PC-9 (cell line): Measurements from ENCODE around the gene DEXI. TPM values are rescaled to one million over a fixed set of nuclear protein-coding genes. Genes with fewer than 3 reads are reported as not detected.

Experiments used
- BruUV-seq: library from RNA; stranded (reverse); fragments of 400-500 nt; replicated peaks from 2 replicates; lab custom pipeline; 2021; lab: Mats Ljungman, UMichigan
- CTCF ChIA-PET: fragments of 300-600 bp; sonication (Branson Sonifier 250); formaldehyde crosslinking; loops from one replicate; lab custom pipeline; 2022; ENCODE audit warnings: antibody characterized with exemption; lab: Charles Lee
- POLR2A ChIA-PET: fragments of 300-600 bp; sonication (Branson Sonifier 250); formaldehyde crosslinking; loops from one replicate; lab custom pipeline; 2022; ENCODE audit warnings: antibody characterized with exemption; ENCODE audit not compliant: unreplicated experiment; lab: Charles Lee
- DNase-seq, 2 experiments: peaks; one replicate each; pipeline versions ENCODE4 v3.0.0 to v3.0.0-alpha.2; 2015 to 2022; ENCODE audit warnings: mixed read lengths in 1 of 2
- H2AFZ ChIP-seq: fragments of 200-600 bp; sonication (generic); 2 replicates; pipeline ENCODE4 v1.8.1; 2017; ENCODE audit warnings: antibody characterized with exemption
- H3F3A ChIP-seq: fragments of 200-600 bp; sonication (generic); 2 replicates; pipeline ENCODE4 v1.8.1; 2017; ENCODE audit warnings: antibody characterized with exemption, mild to moderate bottlenecking, low read depth; ENCODE audit not compliant: insufficient read depth
- H3K27ac ChIP-seq: fragments of 200-600 bp; sonication (generic); 2 replicates; pipeline ENCODE4 v1.6.1; 2016; ENCODE audit warnings: mixed run types
- H3K27me3 ChIP-seq: fragments of 200-600 bp; sonication (generic); 2 replicates; pipeline ENCODE4 v1.6.1; 2016; ENCODE audit warnings: low read depth, mixed run types; ENCODE audit not compliant: insufficient read depth
- H3K36me3 ChIP-seq: fragments of 200-600 bp; sonication (generic); 2 replicates; pipeline ENCODE4 v1.6.1; 2016; ENCODE audit warnings: low read depth, mixed run types
- H3K4me1 ChIP-seq: fragments of 200-600 bp; sonication (generic); replicated peaks from 2 replicates; pipeline ENCODE4 v1.6.1; 2016; ENCODE audit warnings: mixed run types; ENCODE audit not compliant: insufficient read depth
- H3K4me2 ChIP-seq: fragments of 200-600 bp; sonication (generic); 2 replicates; pipeline ENCODE4 v1.6.1; 2017; ENCODE audit warnings: mixed run types
- H3K4me3 ChIP-seq: fragments of 200-600 bp; sonication (generic); 2 replicates; pipeline ENCODE4 v1.6.1; 2016; ENCODE audit warnings: mixed run types
- H3K79me2 ChIP-seq: fragments of 200-600 bp; sonication (generic); 2 replicates; pipeline ENCODE4 v1.6.1; 2017; ENCODE audit warnings: low read depth, mixed run types
- H3K9me2 ChIP-seq: fragments of 200-600 bp; sonication (generic); 2 replicates; pipeline ENCODE4 v1.8.1; 2017; ENCODE audit warnings: mild to moderate bottlenecking; ENCODE audit not compliant: insufficient read depth
- H3K9me3 ChIP-seq: fragments of 200-600 bp; sonication (generic); 2 replicates; pipeline ENCODE4 v1.8.1; 2016; ENCODE audit warnings: low read depth; ENCODE audit not compliant: insufficient read depth
- H4K20me1 ChIP-seq: fragments of 200-600 bp; sonication (generic); 2 replicates; pipeline ENCODE4 v1.8.1; 2017; ENCODE audit not compliant: insufficient read depth
- CTCF ChIP-seq: fragments of 200-600 bp; sonication (generic); conservative IDR thresholded peaks from 2 replicates; pipeline ENCODE4 v1.6.1; 2017; ENCODE audit warnings: mixed run types, antibody characterized with exemption, mild to moderate bottlenecking, moderate library complexity
- EZH2 ChIP-seq: fragments of 200-600 bp; sonication (generic); IDR thresholded peaks from 2 replicates; pipeline ENCODE4 v1.8.0; 2017; ENCODE audit warnings: antibody characterized with exemption, low read depth
- intact Hi-C: fragments of 100-400 bp; cut with micrococcal nuclease; formaldehyde crosslinking; loops from one replicate; pipeline ENCODE4 v1.10.0; 2022; ENCODE audit not compliant: unreplicated experiment
- total RNA-seq: library from RNA; stranded (reverse); gene quantifications from 2 replicates; pipeline ENCODE4 v1.2.3, GENCODE V29; 2021

DEXI gene
- total RNA-seq, 1 experiment from 2014 or later = 33.1 TPM

GRCh38 chr16:10970065-10970464 lies 27.8 kb upstream of the DEXI start:
- intact Hi-C loops = loop anchor here (2.0 to 5.0 kb wide), 5 partner anchors 427 to 1097 kb away; no protein-coding TSS in a partner anchor
- H3F3A ChIP-seq = no peaks in the 10 kb centered on the region; the same call in 1 of the 2 replicates

GRCh38 chr16:10969615-10970014 lies 27.3 kb upstream of the DEXI start:
- Histone ChIP-seq H3K9me3 (no peaks in the 10 kb centered on the region), H3K27me3 (no peaks in the 10 kb centered on the region), H3K9me2 (no peaks in the 10 kb centered on the region), H3K4me2 (no peak overlapping the region), H3K79me2 (no peaks in the 10 kb centered on the region), H4K20me1 (no peaks in the 10 kb centered on the region), H3K27ac (no peak overlapping the region), H3F3A (no peaks in the 10 kb centered on the region; the same call in 1 of the 2 replicates), H3K4me3 (no peak overlapping the region), H3K4me1 (peaks cover 9% of the 10 kb centered on the region), H3K36me3 (no peaks in the 10 kb centered on the region; the same call in 1 of the 2 replicates), H2AFZ (no peak overlapping the region)
- intact Hi-C loops = loop anchor here (2.0 to 5.0 kb wide), 5 partner anchors 427 to 1098 kb away; no protein-coding TSS in a partner anchor
- ChIA-PET POLR2A (no interaction called here), CTCF (no interaction called here)
- no peak for DNase-seq
- no peak for TF ChIP-seq CTCF
- TF ChIP-seq EZH2 = no peak
- BruUV-seq = no TSS peak

More at GRCh38 chr16:10970065-10970464, 27.8 kb upstream of the DEXI start:
- ChIA-PET POLR2A (no interaction called here), CTCF (interaction anchor here (0.7 kb wide), 1 partner anchor 228 kb away, joined by 11 read pairs; no protein-coding TSS in a partner anchor)
- Histone ChIP-seq H2AFZ (no peak overlapping the region), H3K9me2 (no peaks in the 10 kb centered on the region), H3K4me3 (no peak overlapping the region), H3K27me3 (no peaks in the 10 kb centered on the region), H3K27ac (no peak overlapping the region), H4K20me1 (no peaks in the 10 kb centered on the region), H3K79me2 (no peaks in the 10 kb centered on the region), H3K4me1 (peaks cover 9% of the 10 kb centered on the region), H3K36me3 (no peaks in the 10 kb centered on the region; the same call in 1 of the 2 replicates), H3K4me2 (no peak overlapping the region), H3K9me3 (no peaks in the 10 kb centered on the region)
- no peak for TF ChIP-seq CTCF
- no peak for TF ChIP-seq EZH2
- BruUV-seq = no TSS peak
- DNase-seq = no peak

- H3K27ac ChIP-seq = no peak overlapping the region
- H3K9me2 ChIP-seq = no peaks in the 10 kb centered on the region
- H2AFZ ChIP-seq = no peak overlapping the region
- no peak for TF ChIP-seq EZH2
- TF ChIP-seq CTCF = no peak
- no peaks in the 10 kb centered on the region for H3K9me3 ChIP-seq
- no peaks in the 10 kb centered on the region; the same call in 1 of the 2 replicates for H3K36me3 ChIP-seq
- no peaks in the 10 kb centered on the region; the same call in 1 of the 2 replicates for H3F3A ChIP-seq
- no peak overlapping the region for H3K4me3 ChIP-seq
- CTCF ChIA-PET = interaction anchor here (0.6 to 0.7 kb wide), 2 partner anchors 16 to 350 kb away, joined by 3 to 14 read pairs; no protein-coding TSS in a partner anchor
- POLR2A ChIA-PET = interaction anchor here (0.6 kb wide), 1 partner anchor 423 kb away, joined by 3 read pairs; no protein-coding TSS in a partner anchor
- H3K4me2 ChIP-seq = no peak overlapping the region
- no peaks in the 10 kb centered on the region for H4K20me1 ChIP-seq
- H3K4me1 ChIP-seq = peaks cover 9% of the 10 kb centered on the region
- BruUV-seq = no TSS peak
- H3K79me2 ChIP-seq = no peaks in the 10 kb centered on the region
- DNase-seq = no peak
- H3K27me3 ChIP-seq = no peaks in the 10 kb centered on the region
- intact Hi-C loops = no loop called here
These were observed 26.2 kb upstream of the DEXI start for GRCh38 chr16:10968498-10968897.
